ENCODE measurements around the gene SPIN1. TPM values are rescaled to one million over a fixed set of nuclear protein-coding genes. Genes with fewer than 3 reads are reported as not detected.

SPIN1 gene
- total and polyA plus RNA-seq, 2 of the 8 experiments (the other 6 are each of a cell fraction or from before 2014, with no cell fraction given) = 69.9 to 139 TPM

GRCh38 chr9:88522360-88522759 is 134.1 kb downstream of the SPIN1 start:
- Histone ChIP-seq H2BK12ac (ENCODE audit: low read depth, low read length) (0 out of 2 replicates have a peak overlapping the region, but pooled peaks have one; percentile 43), H2BK15ac (ENCODE audit: low read length) (no peak overlapping the region), H3K79me2 (ENCODE audit: control insufficient read depth in 1 of 2, insufficient read depth in 2 of 2, low read length in 2 of 2) (no peaks in the 10 kb centered on the region), H3K36me3 (ENCODE audit: control insufficient read depth in 2 of 4, insufficient read depth in 4 of 4, low read length in 3 of 4) (no peaks in the 10 kb centered on the region), H2BK120ac (replicated peaks; ENCODE audit: low read depth, low read length) (no peak overlapping the region), H3K14ac (ENCODE audit: insufficient read length) (no peak overlapping the region), H3K18ac (ENCODE audit: extremely low read depth, low read length) (no peak overlapping the region), H4K20me1 (replicated peaks in 1 of 2; ENCODE audit: control insufficient read depth in 1 of 2, insufficient read depth in 2 of 2, low read length in 2 of 2) (no peaks in the 10 kb centered on the region), H3K27ac (ENCODE audit: low read depth, low read length) (no peak overlapping the region), H2BK20ac (ENCODE audit: low read length) (no peak overlapping the region), H3K23me2 (ENCODE audit: low read depth, low read length) (no peaks in the 10 kb centered on the region), H3K4me1 (replicated peaks in 1 of 4; ENCODE audit: control insufficient read depth in 3 of 4, insufficient read depth in 4 of 4, low read length in 3 of 4) (peaks cover 0 to 9% (median 5%) of the 10 kb centered on the region in 4 experiments; a peak in 5 of 7 replicates), H3K4me2 (ENCODE audit: insufficient read depth in 1 of 2, low read depth in 2 of 2, low read length in 2 of 2) (no peak overlapping the region), H3K27me3 (replicated peaks in 1 of 4; ENCODE audit: control insufficient read depth in 3 of 4, extremely low read depth in 1 of 4, insufficient read depth in 3 of 4, low read length in 3 of 4) (no peaks in the 10 kb centered on the region), H2AFZ (ENCODE audit: low read length) (no peak overlapping the region), H3K4me3 (ENCODE audit: extremely low read depth in 1 of 4, insufficient read depth in 2 of 4, low read depth in 3 of 4, low read length in 4 of 4) (no peak overlapping the region), H3K4ac (replicated peaks; ENCODE audit: insufficient read length, low read depth, low read length) (no peak overlapping the region), H4K8ac (ENCODE audit: extremely low read depth, insufficient read depth, low read length) (no peak overlapping the region), H3K9ac (replicated peaks in 1 of 4; ENCODE audit: extremely low read depth in 1 of 4, low read depth in 3 of 4, low read length in 3 of 4) (no peak overlapping the region), H3K79me1 (ENCODE audit: low read depth, low read length) (no peaks in the 10 kb centered on the region), H4K91ac (replicated peaks; ENCODE audit: insufficient read length, low read length) (no peak overlapping the region), H4K5ac (ENCODE audit: insufficient read length, low read depth, low read length) (no peak overlapping the region), H2BK5ac (ENCODE audit: low read depth, low read length) (no peak overlapping the region), H3K9me3 (ENCODE audit: insufficient read depth in 2 of 2, low read depth in 1 of 2, low read length in 1 of 2) (no peaks in the 10 kb centered on the region), H3K23ac (ENCODE audit: insufficient read length) (no peak overlapping the region), H2AK5ac (ENCODE audit: low read depth, low read length) (no peak overlapping the region), H3K56ac (replicated peaks; ENCODE audit: insufficient read length, low read depth, low read length) (no peak overlapping the region)
- 93% methylated on average over 4 of the region's 4 CpGs; no CpG with 5 or more reads in 1 of the 2 experiments for WGBS, 2 experiments (ENCODE audit: extremely low coverage in 1 of 2, insufficient coverage in 1 of 2, insufficient read length in 1 of 2, insufficient replicate concordance in 2 of 2, low coverage in 1 of 2, low lambda C conversion rate in 2 of 2, missing lambda C conversion rate in 1 of 2)
- POLR2A ChIA-PET (ENCODE audit: partially characterized antibody) = interaction anchor here (1.9 kb wide), 1 partner anchor 11 kb away, joined by 21 read pairs; the partner anchor contains the start of gene NXNL2
- no peak for FAIRE-seq
- no peak for DNase-seq (ENCODE audit: low read depth in 1 of 2, low spot score in 2 of 2)
- CTCF ChIA-PET (ENCODE audit: partially characterized antibody) = interaction anchor here (2.1 kb wide), 1 partner anchor 10 kb away, joined by 18 read pairs; no protein-coding TSS in a partner anchor
- TF ChIP-seq KDM1A (IDR thresholded peaks at IDR 0.05; ENCODE audit: borderline replicate concordance, low read length) (no peak), ATF3 (IDR thresholded peaks at IDR 0.05; ENCODE audit: insufficient read depth, low read depth, low read length) (no peak), CREB1 (IDR thresholded peaks at IDR 0.05) (no peak), CHD1 (IDR thresholded peaks at IDR 0.05; ENCODE audit: low read depth, low read length) (no peak), TCF12 (IDR thresholded peaks at IDR 0.05; ENCODE audit: low read depth, low read length) (no peak), FOSL1 (IDR thresholded peaks at IDR 0.05; ENCODE audit: insufficient read depth, low read depth, low read length) (no peak), CBX8 (IDR thresholded peaks at IDR 0.05; ENCODE audit: borderline replicate concordance, low read depth, low read length) (no peak), KDM4A (IDR thresholded peaks at IDR 0.05; ENCODE audit: low read depth, low read length, severe bottlenecking) (no peak), TAF1 (IDR thresholded peaks at IDR 0.05; ENCODE audit: low read depth, low read length) (no peak), HDAC6 (IDR thresholded peaks at IDR 0.05; ENCODE audit: low read depth, low read length) (no peak), KDM5A (IDR thresholded peaks at IDR 0.05; ENCODE audit: low read length) (no peak), SIX5 (IDR thresholded peaks at IDR 0.05; ENCODE audit: low read depth, low read length) (no peak), POLR2AphosphoS5 (IDR thresholded peaks at IDR 0.05; ENCODE audit: low read depth, low read length) (no peak), MAX (IDR thresholded peaks at IDR 0.05) (no peak)
